ENCODE measurements around the gene PLP2.

DNA sequence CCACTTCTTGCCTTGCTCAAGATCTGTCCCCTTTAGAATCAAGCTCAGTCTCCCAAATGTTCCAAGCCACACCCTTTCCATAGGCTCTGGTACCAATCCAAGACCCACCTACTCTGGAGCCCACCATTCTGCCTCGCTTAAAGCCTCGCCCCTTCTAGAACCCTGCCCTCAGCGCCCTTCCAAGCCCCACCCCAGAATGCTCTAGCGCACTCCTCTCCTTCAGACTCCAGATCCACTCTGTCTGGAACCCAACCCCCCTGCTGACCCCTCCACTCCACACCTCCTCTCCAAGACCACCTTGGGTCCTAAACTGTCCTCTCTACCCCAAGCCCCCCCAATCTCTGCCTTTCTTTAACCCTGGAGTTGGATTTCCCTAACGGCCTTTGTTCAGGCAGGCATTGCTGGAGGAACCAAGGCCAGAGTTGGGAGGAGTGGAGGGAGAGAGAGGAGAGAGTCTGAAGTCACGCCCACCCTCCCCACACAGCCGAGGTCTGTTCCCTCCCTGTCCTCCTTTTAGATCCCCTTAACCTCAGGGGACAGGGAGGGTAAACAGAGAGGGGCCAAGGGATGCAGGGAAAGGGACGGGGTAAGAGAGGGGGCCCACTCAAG is 16.9 kb downstream of the PLP2 start:
- TF ChIP-seq CTCF (IDR thresholded peaks at IDR 0.05): no peak
- TF ChIP-seq SIN3A (IDR thresholded peaks at IDR 0.05; ENCODE audit: borderline replicate concordance, insufficient read depth, low read depth, low read length): no peak
- TF ChIP-seq, protein P1, sequence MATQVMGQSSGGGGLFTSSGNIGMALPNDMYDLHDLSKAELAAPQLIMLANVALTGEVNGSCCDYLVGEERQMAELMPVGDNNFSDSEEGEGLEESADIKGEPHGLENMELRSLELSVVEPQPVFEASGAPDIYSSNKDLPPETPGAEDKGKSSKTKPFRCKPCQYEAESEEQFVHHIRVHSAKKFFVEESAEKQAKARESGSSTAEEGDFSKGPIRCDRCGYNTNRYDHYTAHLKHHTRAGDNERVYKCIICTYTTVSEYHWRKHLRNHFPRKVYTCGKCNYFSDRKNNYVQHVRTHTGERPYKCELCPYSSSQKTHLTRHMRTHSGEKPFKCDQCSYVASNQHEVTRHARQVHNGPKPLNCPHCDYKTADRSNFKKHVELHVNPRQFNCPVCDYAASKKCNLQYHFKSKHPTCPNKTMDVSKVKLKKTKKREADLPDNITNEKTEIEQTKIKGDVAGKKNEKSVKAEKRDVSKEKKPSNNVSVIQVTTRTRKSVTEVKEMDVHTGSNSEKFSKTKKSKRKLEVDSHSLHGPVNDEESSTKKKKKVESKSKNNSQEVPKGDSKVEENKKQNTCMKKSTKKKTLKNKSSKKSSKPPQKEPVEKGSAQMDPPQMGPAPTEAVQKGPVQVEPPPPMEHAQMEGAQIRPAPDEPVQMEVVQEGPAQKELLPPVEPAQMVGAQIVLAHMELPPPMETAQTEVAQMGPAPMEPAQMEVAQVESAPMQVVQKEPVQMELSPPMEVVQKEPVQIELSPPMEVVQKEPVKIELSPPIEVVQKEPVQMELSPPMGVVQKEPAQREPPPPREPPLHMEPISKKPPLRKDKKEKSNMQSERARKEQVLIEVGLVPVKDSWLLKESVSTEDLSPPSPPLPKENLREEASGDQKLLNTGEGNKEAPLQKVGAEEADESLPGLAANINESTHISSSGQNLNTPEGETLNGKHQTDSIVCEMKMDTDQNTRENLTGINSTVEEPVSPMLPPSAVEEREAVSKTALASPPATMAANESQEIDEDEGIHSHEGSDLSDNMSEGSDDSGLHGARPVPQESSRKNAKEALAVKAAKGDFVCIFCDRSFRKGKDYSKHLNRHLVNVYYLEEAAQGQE (IDR thresholded peaks at IDR 0.05; ENCODE audit: insufficient read depth in 1 of 2, low read depth in 2 of 2, low read length in 1 of 2): no peak

Data from Panc1 (cell line).